ENCODE data around the gene AHR.

The AHR gene

DNA sequence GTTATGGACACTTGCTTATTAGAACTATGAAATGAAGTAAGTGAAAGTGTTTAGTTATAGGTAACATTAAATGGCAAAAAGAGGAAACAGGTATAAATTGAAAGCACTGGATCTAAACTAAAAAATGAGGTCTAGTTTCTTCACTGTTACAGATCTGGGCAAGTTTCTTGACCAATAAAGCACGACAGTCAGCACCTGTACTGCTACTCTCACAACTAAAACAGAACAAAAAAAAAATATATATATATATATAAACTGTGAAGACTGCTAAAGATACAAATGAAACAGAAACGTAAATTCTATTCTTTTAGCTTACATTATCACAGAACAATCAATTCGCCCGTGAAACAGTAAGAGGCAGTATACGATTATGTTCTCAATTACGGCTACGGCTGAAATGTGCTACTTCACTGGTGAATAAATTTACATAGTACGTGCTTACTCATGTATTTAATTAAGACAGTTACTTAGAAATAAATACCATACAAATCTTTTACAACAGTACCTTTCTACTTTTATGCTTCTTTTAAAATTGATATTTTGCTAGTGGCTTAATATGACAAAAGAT is 4.2 kb downstream of the AHR start:
- no peak for DNase-seq (ENCODE audit: low spot score)
- in situ Hi-C loops (cut with MboI; ENCODE audit: low sequenced_read_pairs, unreplicated experiment) = loop anchor here (5.0 to 25.0 kb wide), 3 partner anchors 222 to 360 kb away; no protein-coding TSS in a partner anchor
- TF ChIP-seq, protein P1, sequence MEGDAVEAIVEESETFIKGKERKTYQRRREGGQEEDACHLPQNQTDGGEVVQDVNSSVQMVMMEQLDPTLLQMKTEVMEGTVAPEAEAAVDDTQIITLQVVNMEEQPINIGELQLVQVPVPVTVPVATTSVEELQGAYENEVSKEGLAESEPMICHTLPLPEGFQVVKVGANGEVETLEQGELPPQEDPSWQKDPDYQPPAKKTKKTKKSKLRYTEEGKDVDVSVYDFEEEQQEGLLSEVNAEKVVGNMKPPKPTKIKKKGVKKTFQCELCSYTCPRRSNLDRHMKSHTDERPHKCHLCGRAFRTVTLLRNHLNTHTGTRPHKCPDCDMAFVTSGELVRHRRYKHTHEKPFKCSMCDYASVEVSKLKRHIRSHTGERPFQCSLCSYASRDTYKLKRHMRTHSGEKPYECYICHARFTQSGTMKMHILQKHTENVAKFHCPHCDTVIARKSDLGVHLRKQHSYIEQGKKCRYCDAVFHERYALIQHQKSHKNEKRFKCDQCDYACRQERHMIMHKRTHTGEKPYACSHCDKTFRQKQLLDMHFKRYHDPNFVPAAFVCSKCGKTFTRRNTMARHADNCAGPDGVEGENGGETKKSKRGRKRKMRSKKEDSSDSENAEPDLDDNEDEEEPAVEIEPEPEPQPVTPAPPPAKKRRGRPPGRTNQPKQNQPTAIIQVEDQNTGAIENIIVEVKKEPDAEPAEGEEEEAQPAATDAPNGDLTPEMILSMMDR (IDR thresholded peaks at IDR 0.05; ENCODE audit: borderline replicate concordance, control extremely low read depth, extremely low read depth, insufficient read depth, missing control alignments) = peak; percentile 24

DNA sequence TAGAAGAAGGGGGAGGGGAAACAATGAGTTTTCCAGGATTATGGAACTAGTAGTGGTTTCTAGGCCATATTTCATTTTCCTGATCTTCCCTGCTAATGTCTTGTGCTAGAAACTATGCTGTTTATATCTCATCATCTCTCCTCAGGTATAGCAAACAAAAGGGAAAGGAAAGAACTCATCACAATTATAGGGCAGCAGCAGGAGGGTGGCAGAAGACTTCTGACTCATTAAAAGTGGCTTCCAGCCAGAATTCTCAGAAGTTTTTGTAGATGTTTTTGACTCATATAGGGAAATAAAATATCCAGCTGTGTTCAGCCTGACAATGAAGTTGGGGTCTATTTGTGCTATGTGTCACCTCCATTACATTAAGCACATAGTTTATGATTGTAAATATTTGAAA is 6.5 kb downstream of the AHR start:
- DNase-seq (ENCODE audit: low spot score) = no peak

DNA sequence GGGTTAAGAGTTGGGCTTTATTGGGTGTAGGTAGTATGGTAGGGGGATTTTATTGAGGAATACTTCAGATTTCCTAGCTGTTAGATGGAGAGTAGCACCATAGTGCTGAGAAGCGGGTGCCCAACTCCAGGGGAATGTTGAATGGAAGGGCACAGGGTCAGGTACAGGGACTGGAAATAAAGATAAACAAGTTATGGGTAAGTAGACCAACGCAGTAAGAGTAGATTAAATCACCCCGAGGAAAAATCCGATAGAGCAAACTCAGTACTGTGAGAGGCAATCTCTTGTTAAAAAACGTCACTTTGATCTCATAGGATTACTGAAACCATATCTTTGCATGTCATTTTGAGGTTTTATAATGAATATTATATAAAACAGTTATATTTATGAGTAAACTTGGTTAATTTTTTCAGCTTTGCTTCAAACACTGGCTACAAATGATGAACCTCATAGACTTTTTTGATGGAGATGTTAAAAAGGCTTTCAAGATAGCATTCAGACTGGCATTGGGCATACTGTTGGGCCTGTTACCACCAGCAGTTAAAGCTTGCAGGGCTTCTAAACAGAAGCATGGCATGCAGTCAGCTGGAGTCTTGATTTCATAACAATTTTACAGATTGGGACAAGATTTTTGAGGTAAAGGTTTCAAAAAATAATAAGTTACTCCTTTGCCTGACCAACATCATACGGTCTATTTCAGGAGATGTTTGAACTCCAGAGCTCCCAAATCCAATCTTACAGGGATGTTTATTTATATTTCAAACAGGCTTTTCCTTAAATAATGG is 7.1 kb downstream of the AHR start:
- DNase-seq (ENCODE audit: low spot score) = no peak
- in situ Hi-C loops (cut with MboI; ENCODE audit: low sequenced_read_pairs, unreplicated experiment) = loop anchor here (10.0 to 25.0 kb wide), 2 partner anchors 219 to 357 kb away; no protein-coding TSS in a partner anchor

More for the DNA sequence above, 6.5 kb downstream of the AHR start:
- in situ Hi-C loops (cut with MboI; ENCODE audit: low sequenced_read_pairs, unreplicated experiment) = loop anchor here (5.0 to 25.0 kb wide), 3 partner anchors 220 to 357 kb away; no protein-coding TSS in a partner anchor
- TF ChIP-seq, protein P1 (IDR thresholded peaks at IDR 0.05; ENCODE audit: borderline replicate concordance, control extremely low read depth, extremely low read depth, insufficient read depth, missing control alignments) = no peak

DNA sequence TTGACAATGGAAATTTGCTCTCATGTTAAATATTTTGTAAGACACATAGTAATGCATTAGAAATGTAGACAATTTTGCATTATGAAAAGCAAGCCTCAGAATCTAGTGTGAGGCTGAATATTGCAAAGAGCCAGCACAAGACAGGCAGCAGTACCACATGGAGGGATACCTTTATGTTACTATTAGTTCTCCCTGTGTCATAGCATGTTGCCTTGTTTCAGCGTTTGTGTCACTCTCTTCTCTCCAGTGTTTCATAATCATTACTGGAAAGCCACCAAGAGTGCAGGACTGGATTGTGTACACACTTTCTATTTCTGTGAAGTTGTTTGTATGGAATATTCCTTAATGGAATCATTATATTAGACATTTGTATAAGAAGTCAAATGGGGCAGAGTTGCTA is 8.5 kb downstream of the AHR start:
- in situ Hi-C loops (cut with MboI; ENCODE audit: low sequenced_read_pairs, unreplicated experiment) = loop anchor here (10.0 to 25.0 kb wide), 2 partner anchors 218 to 355 kb away; no protein-coding TSS in a partner anchor
- DNase-seq (ENCODE audit: low spot score) = no peak
- TF ChIP-seq, protein P1 (IDR thresholded peaks at IDR 0.05; ENCODE audit: borderline replicate concordance, control extremely low read depth, extremely low read depth, insufficient read depth, missing control alignments) = no peak

More for the DNA sequence above, 7.1 kb downstream of the AHR start:
- TF ChIP-seq, protein P1 (IDR thresholded peaks at IDR 0.05; ENCODE audit: borderline replicate concordance, control extremely low read depth, extremely low read depth, insufficient read depth, missing control alignments) = no peak

DNA sequence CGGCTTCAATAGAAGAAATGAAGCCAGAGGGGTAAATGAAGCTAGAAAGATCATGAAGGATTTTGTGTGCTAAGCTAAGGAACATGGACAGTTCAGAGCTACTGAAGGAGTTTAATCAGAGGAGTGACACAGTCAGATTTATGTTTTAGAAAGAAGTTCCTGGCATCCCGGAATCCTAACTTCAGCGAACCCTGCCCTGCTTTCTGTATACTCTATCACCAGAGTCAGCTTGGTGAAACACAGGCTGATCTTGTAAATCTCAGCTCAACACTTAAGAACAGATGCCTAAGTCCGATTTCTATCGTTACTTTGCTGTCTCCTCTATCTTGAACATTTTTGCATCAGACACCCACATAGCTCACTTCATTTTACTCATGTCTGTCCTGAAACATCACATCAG is 9.1 kb downstream of the AHR start:
- no peak for DNase-seq (ENCODE audit: low spot score)
- in situ Hi-C loops (cut with MboI; ENCODE audit: low sequenced_read_pairs, unreplicated experiment) = loop anchor here (10.0 to 25.0 kb wide), 2 partner anchors 217 to 355 kb away; no protein-coding TSS in a partner anchor
- TF ChIP-seq, protein P1 (IDR thresholded peaks at IDR 0.05; ENCODE audit: borderline replicate concordance, control extremely low read depth, extremely low read depth, insufficient read depth, missing control alignments) = no peak

DNA sequence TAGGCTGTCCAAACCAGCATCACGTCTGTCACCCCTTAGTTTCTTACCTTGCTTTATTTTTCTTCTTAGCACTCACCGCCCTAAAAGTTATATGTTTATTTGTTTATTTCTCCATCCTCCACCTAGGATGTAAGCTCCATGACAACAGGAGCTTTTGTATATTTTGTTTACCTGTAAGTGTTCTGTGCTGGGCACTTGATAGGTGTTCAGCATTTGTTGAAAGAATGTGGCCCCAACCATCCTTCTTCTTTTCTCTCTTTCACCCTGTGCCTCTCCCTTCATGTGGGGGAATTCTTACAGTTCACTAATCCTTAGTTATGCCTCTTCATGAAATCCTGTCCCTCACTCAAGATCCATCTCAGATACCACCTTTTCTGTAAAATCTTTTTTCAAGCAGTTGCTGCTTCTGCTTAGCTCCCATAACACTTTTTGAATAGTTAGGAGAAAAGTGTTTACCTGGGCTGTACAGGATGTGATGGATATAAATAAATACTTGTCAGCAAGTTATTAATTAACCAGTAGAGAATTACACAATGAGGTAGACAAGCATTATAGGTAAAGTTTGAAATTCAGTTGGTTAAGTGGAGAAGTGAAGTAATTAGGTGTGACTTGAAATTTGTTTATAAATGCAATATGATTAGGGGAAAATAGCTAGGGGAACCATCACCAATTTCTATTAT is 9.7 kb downstream of the AHR start:
- TF ChIP-seq, protein P1 (IDR thresholded peaks at IDR 0.05; ENCODE audit: borderline replicate concordance, control extremely low read depth, extremely low read depth, insufficient read depth, missing control alignments) = no peak
- no peak for DNase-seq (ENCODE audit: low spot score)
- in situ Hi-C loops (cut with MboI; ENCODE audit: low sequenced_read_pairs, unreplicated experiment) = loop anchor here (10.0 to 25.0 kb wide), 2 partner anchors 217 to 354 kb away; no protein-coding TSS in a partner anchor
